GM18508 (cell line): ENCODE data around the gene FKRP.
"Not testable (repeated sequence)": the region's sequence is repeated elsewhere in the genome, so short reads cannot be mapped to it uniquely, and the experiment has no call there.

Experiments used
- ATAC-seq: cut with Tn5 transposase; IDR thresholded peaks from one replicate; pipeline ENCODE4 v1.9.1; 2021; ENCODE audit warnings: moderate number of reproducible peaks; ENCODE audit not compliant: insufficient read depth, unreplicated experiment

The FKRP gene

GRCh38 chr19:46755077-46755852 lies 9.4 kb downstream of the FKRP start:
- ATAC-seq, result no peak

- ATAC-seq, result no peak
These were observed 10.1 kb downstream of the FKRP start for GRCh38 chr19:46755853-46756543.

- no peak for ATAC-seq
These were observed 10.7 kb downstream of the FKRP start for GRCh38 chr19:46756544-46756888.

GRCh38 chr19:46759206-46759605 lies 13.3 kb downstream of the FKRP start:
- no peak for ATAC-seq

GRCh38 chr19:46759817-46760333 lies 14.0 kb downstream of the FKRP start:
- ATAC-seq, result no peak

GRCh38 chr19:46760363-46760762 lies 14.5 kb downstream of the FKRP start:
- no peak for ATAC-seq

GRCh38 chr19:46760897-46761296 lies 15.0 kb downstream of the FKRP start:
- not testable (repeated sequence) for ATAC-seq

- no peak for ATAC-seq
These were observed 15.6 kb downstream of the FKRP start for GRCh38 chr19:46761418-46761831.

GRCh38 chr19:46762245-46762890 lies 16.5 kb downstream of the FKRP start:
- no peak for ATAC-seq

GRCh38 chr19:46764817-46765291 lies 19.0 kb downstream of the FKRP start:
- no peak for ATAC-seq

- ATAC-seq, result no peak
These were observed 20.9 kb downstream of the FKRP start for GRCh38 chr19:46766569-46767317.

GRCh38 chr19:46768746-46769145 lies 22.9 kb downstream of the FKRP start:
- not testable (repeated sequence) for ATAC-seq

- no peak for ATAC-seq
These were observed 26.5 kb downstream of the FKRP start for GRCh38 chr19:46772170-46773017.

GRCh38 chr19:46773018-46773399 lies 27.2 kb downstream of the FKRP start:
- no peak for ATAC-seq

- no peak for ATAC-seq
These were observed 29.9 kb downstream of the FKRP start for GRCh38 chr19:46775642-46776258.

GRCh38 chr19:46776927-46777911 lies 31.4 kb downstream of the FKRP start:
- no peak for ATAC-seq

GRCh38 chr19:46777956-46778645 lies 32.2 kb downstream of the FKRP start:
- ATAC-seq, result not testable (repeated sequence)
